NCI-H128 (cell line): ENCODE measurements around the gene FGR.
"Not testable (repeated sequence)": the region's sequence is repeated elsewhere in the genome, so short reads cannot be mapped to it uniquely, and the experiment has no call there.

ENCODE experiments used
- DNase-seq: peaks from one replicate; lab custom pipeline; 2025; ENCODE audit not compliant: unreplicated experiment; lab: John Stamatoyannopoulos, UW

FGR gene

GRCh38 chr1:27635396-27636142, 584 bp upstream of the FGR start:
- no peak for DNase-seq

- no peak for DNase-seq
Observed at GRCh38 chr1:27634177-27634984, 604 bp downstream of the FGR start.

- DNase-seq, result no peak
Observed at GRCh38 chr1:27633640-27634176, 1.3 kb downstream of the FGR start.

- DNase-seq, result no peak
Observed at GRCh38 chr1:27633298-27633610, 1.7 kb downstream of the FGR start.

- DNase-seq, result no peak
Observed at GRCh38 chr1:27632387-27633297, 2.3 kb downstream of the FGR start.

- no peak for DNase-seq
Observed at GRCh38 chr1:27630859-27631491, 4.0 kb downstream of the FGR start.

GRCh38 chr1:27628712-27629111, 6.3 kb downstream of the FGR start:
- no peak for DNase-seq

- not testable (repeated sequence) for DNase-seq
Observed at GRCh38 chr1:27627733-27628132, 7.3 kb downstream of the FGR start.

GRCh38 chr1:27627061-27627460, 7.9 kb downstream of the FGR start:
- DNase-seq, result no peak

GRCh38 chr1:27626031-27626935, 8.7 kb downstream of the FGR start:
- DNase-seq, result no peak

GRCh38 chr1:27624467-27625178, 10.4 kb downstream of the FGR start:
- DNase-seq, result no peak

GRCh38 chr1:27623327-27624212, 11.4 kb downstream of the FGR start:
- no peak for DNase-seq

GRCh38 chr1:27622828-27623227, 12.2 kb downstream of the FGR start:
- DNase-seq, result no peak

- DNase-seq, result no peak
Observed at GRCh38 chr1:27621051-27621920, 13.7 kb downstream of the FGR start.

- DNase-seq, result not testable (repeated sequence)
Observed at GRCh38 chr1:27619782-27620438, 15.1 kb downstream of the FGR start.

GRCh38 chr1:27618341-27619082, 16.5 kb downstream of the FGR start:
- DNase-seq, result no peak
